Upper lobe of right lung (tissue), 1 donor: ENCODE measurements around the gene ERMN. TPM values are rescaled to one million over a fixed set of nuclear protein-coding genes. Genes with fewer than 3 reads are reported as not detected.

Experiments
- ATAC-seq: fragments of 200-7000 bp; cut with Tn5 transposase; one replicate; pipeline ENCODE4 v1.9.1; 2020; ENCODE audit warnings: mild to moderate bottlenecking, moderate library complexity
- DNase-seq: peaks from one replicate; pipeline ENCODE4 v3.0.0-alpha.2; 2020
- H3K27ac ChIP-seq: fragments of 200-600 bp; one replicate; pipeline ENCODE4 v1.8.0; 2022
- H3K27me3 ChIP-seq: fragments of 200-600 bp; one replicate; pipeline ENCODE4 v1.8.0; 2022; ENCODE audit warnings: mild to moderate bottlenecking
- H3K36me3 ChIP-seq: fragments of 200-600 bp; one replicate; pipeline ENCODE4 v1.8.0; 2022
- H3K4me1 ChIP-seq: fragments of 200-600 bp; one replicate; pipeline ENCODE4 v1.8.0; 2022
- H3K4me3 ChIP-seq: fragments of 200-600 bp; one replicate; pipeline ENCODE4 v1.8.0; 2022; ENCODE audit warnings: mild to moderate bottlenecking
- H3K9me3 ChIP-seq: fragments of 200-600 bp; one replicate; pipeline ENCODE4 v1.8.0; 2022
- CTCF ChIP-seq: fragments of 200-600 bp; IDR thresholded peaks from one replicate; pipeline ENCODE4 v1.8.0; 2022; ENCODE audit warnings: antibody characterized with exemption
- intact Hi-C: fragments of 100-400 bp; cut with DNase I; formaldehyde crosslinking; loops from one replicate; pipeline ENCODE4 v1.11.0; 2022
- total RNA-seq: library from RNA; stranded (reverse); fragmentation: NEBNext Ultra II Directional; extraction: Animal tissue kit (Norgen Biotek cat#: 25700); gene quantifications from one replicate; pipeline ENCODE4 v1.2.1, GENCODE V29; 2021
- donor health status: DM: no; HTN: yes; CAD: no; lungs with severe emphysema.

ERMN gene
- total RNA-seq, 1 donor from 2014 or later = 0.32 TPM

GRCh38 chr2:157303612-157304011, 22.0 kb downstream of the ERMN start:
- intact Hi-C loops = no loop called here
- no peak for ATAC-seq

DNA sequence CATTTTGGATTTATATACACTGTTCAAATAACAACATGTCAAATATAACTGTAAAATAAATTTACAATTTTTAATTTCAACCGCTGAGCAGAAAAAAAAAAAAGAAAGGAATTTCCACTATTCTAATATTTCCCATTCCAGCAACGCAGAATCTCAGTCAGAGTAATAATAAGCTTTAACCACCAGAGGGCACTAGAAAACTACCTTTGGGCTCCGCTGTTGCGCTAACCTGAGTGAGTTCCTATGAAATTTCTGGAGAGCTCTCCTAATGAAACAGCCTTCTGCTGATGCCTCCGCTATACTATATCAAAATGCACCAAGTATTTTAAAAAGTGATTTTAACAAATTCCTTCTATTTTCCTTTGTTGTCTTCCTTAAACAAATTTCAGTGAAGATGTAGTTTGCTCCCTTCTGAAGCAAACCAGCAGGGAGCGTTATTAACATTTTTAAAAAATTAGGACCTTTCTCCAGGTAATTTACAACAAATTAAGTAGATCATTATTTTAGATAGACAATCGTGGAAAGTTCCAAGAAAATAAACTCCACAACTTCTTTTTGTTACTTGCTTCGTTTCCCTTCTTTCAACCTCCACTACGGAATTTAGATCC, 23.0 kb downstream of the ERMN start:
- no peak for DNase-seq

More at GRCh38 chr2:157303612-157304011, 22.0 kb downstream of the ERMN start:
- no peak overlapping the region for H3K27ac ChIP-seq
- TF ChIP-seq CTCF = no peak
- H3K36me3 ChIP-seq = no peaks in the 10 kb centered on the region
- H3K4me1 ChIP-seq = no peaks in the 10 kb centered on the region
- peaks cover 6% of the 10 kb centered on the region for H3K27me3 ChIP-seq
- H3K4me3 ChIP-seq = no peak overlapping the region
- H3K9me3 ChIP-seq = no peaks in the 10 kb centered on the region
- no peak for DNase-seq

GRCh38 chr2:157301307-157301706, 24.3 kb downstream of the ERMN start:
- intact Hi-C loops = no loop called here
- DNase-seq (no peak), ATAC-seq (no peak)
- H3K36me3 ChIP-seq = no peaks in the 10 kb centered on the region
- no peaks in the 10 kb centered on the region for H3K4me1 ChIP-seq
- no peak overlapping the region for H3K27ac ChIP-seq
- no peaks in the 10 kb centered on the region for H3K9me3 ChIP-seq
- no peak overlapping the region for H3K4me3 ChIP-seq
- TF ChIP-seq CTCF = no peak
- peaks cover 6% of the 10 kb centered on the region for H3K27me3 ChIP-seq

More for the DNA sequence above, 23.0 kb downstream of the ERMN start:
- Histone ChIP-seq H3K27me3 (peaks cover 6% of the 10 kb centered on the region), H3K36me3 (no peaks in the 10 kb centered on the region), H3K4me3 (no peak overlapping the region), H3K4me1 (no peaks in the 10 kb centered on the region), H3K27ac (no peak overlapping the region), H3K9me3 (no peaks in the 10 kb centered on the region)
- peak; percentile 92 for ATAC-seq
- intact Hi-C loops = no loop called here
- peak; percentile 80 for TF ChIP-seq CTCF

- no peak for TF ChIP-seq CTCF
- no peak for ATAC-seq
- Histone ChIP-seq H3K27ac (no peak overlapping the region), H3K4me1 (no peaks in the 10 kb centered on the region), H3K36me3 (no peaks in the 10 kb centered on the region), H3K27me3 (no peaks in the 10 kb centered on the region), H3K4me3 (no peak overlapping the region), H3K9me3 (no peaks in the 10 kb centered on the region)
- intact Hi-C loops = no loop called here
- DNase-seq = no peak
Measured at GRCh38 chr2:157296958-157297357, 28.7 kb downstream of the ERMN start.

DNA sequence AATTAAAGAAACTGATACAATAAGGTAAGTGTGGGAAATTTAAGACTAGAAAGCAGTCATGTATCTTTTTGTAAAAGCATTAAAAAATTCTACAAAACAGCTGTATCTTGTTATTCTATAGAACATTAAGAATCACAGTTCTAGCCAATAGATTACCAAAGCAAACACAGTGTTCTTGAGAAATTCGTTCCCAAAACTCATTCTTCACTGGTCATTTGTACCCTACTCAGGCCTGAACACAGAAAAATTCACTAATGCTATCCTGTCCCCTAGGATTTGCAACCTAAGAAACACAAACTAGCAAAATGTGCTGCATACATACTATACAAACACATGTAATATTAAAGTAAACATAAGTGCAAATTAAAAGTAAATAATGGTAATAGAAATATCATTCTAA, 29.1 kb downstream of the ERMN start:
- TF ChIP-seq CTCF = no peak
- intact Hi-C loops = no loop called here
- Histone ChIP-seq H3K9me3 (no peaks in the 10 kb centered on the region), H3K4me1 (no peaks in the 10 kb centered on the region), H3K27me3 (no peaks in the 10 kb centered on the region), H3K36me3 (no peaks in the 10 kb centered on the region), H3K4me3 (no peak overlapping the region), H3K27ac (no peak overlapping the region)
- no peak for DNase-seq
- ATAC-seq = no peak

DNA sequence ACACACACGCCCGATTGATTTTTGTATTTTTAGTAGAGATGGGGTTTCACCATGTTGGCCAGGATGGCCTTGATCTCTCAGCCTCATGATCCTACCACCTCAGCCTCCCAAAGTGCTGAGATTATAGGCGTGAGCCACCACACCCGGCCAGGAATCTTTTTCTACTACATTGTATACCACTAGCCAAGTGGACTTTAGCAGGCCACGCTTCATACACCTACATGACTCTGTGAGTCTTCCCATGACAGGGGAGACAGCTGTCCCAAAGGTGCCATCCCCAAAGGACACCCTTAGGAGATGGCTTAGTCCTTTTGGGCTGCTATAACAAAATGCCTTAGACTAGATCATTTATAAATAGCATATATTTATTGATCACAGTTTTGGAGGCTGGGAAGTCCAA, 32.8 kb downstream of the ERMN start:
- Histone ChIP-seq H3K4me1 (no peaks in the 10 kb centered on the region), H3K9me3 (no peaks in the 10 kb centered on the region), H3K27ac (no peak overlapping the region), H3K36me3 (no peaks in the 10 kb centered on the region), H3K27me3 (no peaks in the 10 kb centered on the region), H3K4me3 (no peak overlapping the region)
- intact Hi-C loops = no loop called here
- TF ChIP-seq CTCF = no peak
- no peak for ATAC-seq
- DNase-seq = no peak
